Gastrocnemius medialis (tissue), 4 donors: ENCODE data around the gene TWIST2.

ENCODE experiments used
- POLR2A ChIP-seq, 2 donors: fragments of 450-650 bp; IDR thresholded peaks; one replicate each; pipeline ENCODE4 v1.6.1; 2017; ENCODE audit warnings: antibody characterized with exemption in 2 of 2, mild to moderate bottlenecking in 2 of 2, moderate library complexity in 2 of 2
- TF ChIP-seq, protein P1 (sequence below), 5 experiments: fragments of 450-650 bp in 3 of 5; fragments of 200-600 bp in 2 of 5; sonication (generic) in 2 of 5; IDR thresholded peaks in 4 of 5; conservative IDR thresholded peaks in 1 of 5; 1 replicate in 4 of 5; 2 replicates in 1 of 5; pipeline ENCODE4 v1.5.1; 2016 to 2019; ENCODE audit warnings: antibody characterized with exemption in 5 of 5, mild to moderate bottlenecking in 3 of 5, moderate library complexity in 3 of 5

DNA sequence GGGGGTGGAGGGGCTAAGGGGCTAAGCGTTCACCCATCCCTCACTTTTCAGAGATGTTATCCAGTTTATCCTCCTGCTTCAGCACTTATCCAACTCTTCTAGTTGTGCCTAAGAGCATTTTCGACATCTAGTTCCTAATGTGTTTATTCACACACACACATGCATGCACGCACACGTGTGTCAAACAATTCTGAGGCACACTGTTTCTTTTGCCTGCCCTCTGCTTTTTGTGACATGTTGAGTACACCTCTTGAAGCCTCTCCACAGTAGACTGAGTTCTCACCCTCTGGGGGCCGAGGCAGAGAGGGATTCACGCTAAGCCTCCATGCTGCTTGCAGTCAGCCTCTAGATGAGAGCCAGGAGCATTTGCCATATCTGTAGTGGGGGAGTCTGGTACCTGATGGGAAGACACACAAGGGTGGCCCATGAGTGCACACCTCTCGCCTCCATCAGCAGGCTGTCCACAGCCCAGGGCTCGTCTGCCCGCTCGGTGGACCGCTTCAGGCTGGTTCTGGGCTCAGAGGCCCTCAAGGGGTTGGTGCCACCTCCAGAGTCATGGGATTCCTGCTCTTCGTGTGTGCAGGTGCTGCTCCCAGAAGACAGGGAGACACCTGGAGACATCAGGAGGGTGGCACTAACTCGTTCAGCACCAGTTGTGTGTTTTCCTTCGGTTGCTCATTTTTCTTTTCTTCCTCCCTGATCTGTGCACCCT is 11.9 kb downstream of the TWIST2 start:
- TF ChIP-seq, protein P1, sequence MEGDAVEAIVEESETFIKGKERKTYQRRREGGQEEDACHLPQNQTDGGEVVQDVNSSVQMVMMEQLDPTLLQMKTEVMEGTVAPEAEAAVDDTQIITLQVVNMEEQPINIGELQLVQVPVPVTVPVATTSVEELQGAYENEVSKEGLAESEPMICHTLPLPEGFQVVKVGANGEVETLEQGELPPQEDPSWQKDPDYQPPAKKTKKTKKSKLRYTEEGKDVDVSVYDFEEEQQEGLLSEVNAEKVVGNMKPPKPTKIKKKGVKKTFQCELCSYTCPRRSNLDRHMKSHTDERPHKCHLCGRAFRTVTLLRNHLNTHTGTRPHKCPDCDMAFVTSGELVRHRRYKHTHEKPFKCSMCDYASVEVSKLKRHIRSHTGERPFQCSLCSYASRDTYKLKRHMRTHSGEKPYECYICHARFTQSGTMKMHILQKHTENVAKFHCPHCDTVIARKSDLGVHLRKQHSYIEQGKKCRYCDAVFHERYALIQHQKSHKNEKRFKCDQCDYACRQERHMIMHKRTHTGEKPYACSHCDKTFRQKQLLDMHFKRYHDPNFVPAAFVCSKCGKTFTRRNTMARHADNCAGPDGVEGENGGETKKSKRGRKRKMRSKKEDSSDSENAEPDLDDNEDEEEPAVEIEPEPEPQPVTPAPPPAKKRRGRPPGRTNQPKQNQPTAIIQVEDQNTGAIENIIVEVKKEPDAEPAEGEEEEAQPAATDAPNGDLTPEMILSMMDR (IDR thresholded peaks at IDR 0.05 in 4 of 5, conservative IDR thresholded peaks at IDR 0.05 in 1 of 5), result no peak
- no peak for TF ChIP-seq POLR2A (IDR thresholded peaks at IDR 0.05)
